DOHH2 (cell line): ENCODE data around the gene ARHGAP6.

Experiments used
- H3F3A ChIP-seq: fragments of 200-600 bp; sonication (generic), shearing (Covaris generic); 2 replicates; pipeline ENCODE4 v1.6.0; 2016; ENCODE audit warnings: antibody characterized with exemption, mild to moderate bottlenecking; ENCODE audit not compliant: control insufficient read depth, insufficient read depth
- H3K27ac ChIP-seq: fragments of 200-600 bp; sonication (generic); 2 replicates; pipeline ENCODE4 v1.5.1; 2014; ENCODE audit warnings: low read depth, mild to moderate bottlenecking, low read length, moderate library complexity
- H3K27me3 ChIP-seq: fragments of 200-600 bp; sonication (generic); 2 replicates; pipeline ENCODE4 v1.6.1; 2014; ENCODE audit warnings: mild to moderate bottlenecking, low read length, mixed read lengths; ENCODE audit not compliant: control insufficient read depth
- H3K36me3 ChIP-seq: fragments of 200-600 bp; sonication (generic); 2 replicates; pipeline ENCODE4 v1.6.1; 2014; ENCODE audit warnings: mild to moderate bottlenecking, low read length, moderate library complexity, mixed read lengths; ENCODE audit not compliant: control insufficient read depth
- H3K4me1 ChIP-seq: fragments of 200-600 bp; sonication (generic); 2 replicates; pipeline ENCODE4 v1.6.1; 2014; ENCODE audit warnings: mild to moderate bottlenecking, low read length, mixed read lengths; ENCODE audit not compliant: control insufficient read depth
- H3K4me2 ChIP-seq: fragments of 200-600 bp; sonication (generic); 2 replicates; pipeline ENCODE4 v1.6.0; 2014; ENCODE audit warnings: mild to moderate bottlenecking, low read length, moderate library complexity
- H3K4me3 ChIP-seq: fragments of 200-600 bp; sonication (generic); 2 replicates; pipeline ENCODE4 v1.5.1; 2014; ENCODE audit warnings: mild to moderate bottlenecking, low read length, mixed read lengths
- H3K79me2 ChIP-seq: fragments of 200-600 bp; sonication (generic); 2 replicates; pipeline ENCODE4 v1.6.1; 2014; ENCODE audit warnings: mild to moderate bottlenecking, low read length, mixed read lengths; ENCODE audit not compliant: control insufficient read depth
- H3K9me2 ChIP-seq: fragments of 200-600 bp; sonication (generic); replicated peaks from 2 replicates; pipeline ENCODE4 v1.6.1; 2014; ENCODE audit warnings: mild to moderate bottlenecking, low read length, mixed read lengths; ENCODE audit not compliant: control insufficient read depth
- H3K9me3 ChIP-seq: fragments of 200-600 bp; sonication (generic); 2 replicates; pipeline ENCODE4 v1.6.1; 2014; ENCODE audit warnings: antibody characterized with exemption, low read length, mixed read lengths; ENCODE audit not compliant: control insufficient read depth, insufficient read depth
- H4K20me1 ChIP-seq: fragments of 200-600 bp; sonication (generic); 2 replicates; pipeline ENCODE4 v1.6.0; 2014; ENCODE audit warnings: low read depth, mild to moderate bottlenecking, antibody characterized with exemption, low read length, moderate library complexity; ENCODE audit not compliant: control insufficient read depth, insufficient read depth
- CTCF ChIP-seq: fragments of 200-600 bp; sonication (generic); IDR thresholded peaks from one replicate; pipeline ENCODE4 v1.5.1; 2014; ENCODE audit warnings: antibody characterized with exemption, mild to moderate bottlenecking, low read depth, low read length; ENCODE audit not compliant: poor library complexity, severe bottlenecking
- EZH2phosphoT487 ChIP-seq: fragments of 200-600 bp; sonication (generic); IDR thresholded peaks from 2 replicates; pipeline ENCODE4 v1.6.1; 2017; ENCODE audit warnings: borderline replicate concordance, mild to moderate bottlenecking, antibody characterized with exemption, low read length, moderate library complexity, mixed read lengths

The ARHGAP6 gene

GRCh38 chrX:11427453-11428071 lies 238.2 kb downstream of the ARHGAP6 start:
- Histone ChIP-seq H3K9me2 (no peaks in the 10 kb centered on the region), H3K4me2 (no peak overlapping the region), H3K79me2 (no peaks in the 10 kb centered on the region), H4K20me1 (no peaks in the 10 kb centered on the region), H3K4me3 (no peak overlapping the region), H3K27ac (no peak overlapping the region), H3F3A (no peaks in the 10 kb centered on the region), H3K9me3 (no peaks in the 10 kb centered on the region), H3K27me3 (no peaks in the 10 kb centered on the region), H3K36me3 (no peaks in the 10 kb centered on the region), H3K4me1 (no peaks in the 10 kb centered on the region)
- TF ChIP-seq EZH2phosphoT487 (no peak), CTCF (no peak)

GRCh38 chrX:11426712-11427452 lies 238.8 kb downstream of the ARHGAP6 start:
- Histone ChIP-seq H3K27me3 (no peaks in the 10 kb centered on the region), H3K9me2 (no peaks in the 10 kb centered on the region), H3K36me3 (no peaks in the 10 kb centered on the region), H3F3A (no peaks in the 10 kb centered on the region), H3K4me2 (no peak overlapping the region), H4K20me1 (no peaks in the 10 kb centered on the region), H3K9me3 (no peaks in the 10 kb centered on the region), H3K4me3 (no peak overlapping the region), H3K4me1 (no peaks in the 10 kb centered on the region), H3K79me2 (no peaks in the 10 kb centered on the region), H3K27ac (no peak overlapping the region)
- no peak for TF ChIP-seq EZH2phosphoT487
- no peak for TF ChIP-seq CTCF

GRCh38 chrX:11424903-11425674 lies 240.6 kb downstream of the ARHGAP6 start:
- Histone ChIP-seq H3K9me2 (no peaks in the 10 kb centered on the region), H3K4me3 (no peak overlapping the region), H3K4me2 (no peak overlapping the region), H3K36me3 (no peaks in the 10 kb centered on the region), H4K20me1 (no peaks in the 10 kb centered on the region), H3K9me3 (no peaks in the 10 kb centered on the region), H3K27ac (no peak overlapping the region), H3F3A (no peaks in the 10 kb centered on the region), H3K79me2 (no peaks in the 10 kb centered on the region), H3K4me1 (no peaks in the 10 kb centered on the region), H3K27me3 (no peaks in the 10 kb centered on the region)
- no peak for TF ChIP-seq CTCF
- TF ChIP-seq EZH2phosphoT487: no peak
